Suprapubic skin (tissue), 3 donors: ENCODE results near the gene BRAT1.

Experiments
- EP300 ChIP-seq: sonication (generic); formaldehyde crosslinking; IDR thresholded peaks from one replicate; pipeline ENCODE4 v1.6.1; 2017; ENCODE audit warnings: antibody characterized with exemption
- POLR2A ChIP-seq, 2 donors: fragments of 450-650 bp; IDR thresholded peaks; one replicate each; pipeline ENCODE4 v1.6.1; 2017; ENCODE audit warnings: antibody characterized with exemption in 2 of 2, mild to moderate bottlenecking in 2 of 2, moderate library complexity in 2 of 2
- TF ChIP-seq, protein P1 (sequence below), 2 donors: fragments of 200-600 bp in 1 of 2; fragments of 450-650 bp in 1 of 2; sonication (generic) in 1 of 2; IDR thresholded peaks; one replicate each; pipeline ENCODE4 v1.5.1; 2016 to 2019; ENCODE audit warnings: antibody characterized with exemption in 2 of 2, mild to moderate bottlenecking in 1 of 2, moderate library complexity in 1 of 2

DNA sequence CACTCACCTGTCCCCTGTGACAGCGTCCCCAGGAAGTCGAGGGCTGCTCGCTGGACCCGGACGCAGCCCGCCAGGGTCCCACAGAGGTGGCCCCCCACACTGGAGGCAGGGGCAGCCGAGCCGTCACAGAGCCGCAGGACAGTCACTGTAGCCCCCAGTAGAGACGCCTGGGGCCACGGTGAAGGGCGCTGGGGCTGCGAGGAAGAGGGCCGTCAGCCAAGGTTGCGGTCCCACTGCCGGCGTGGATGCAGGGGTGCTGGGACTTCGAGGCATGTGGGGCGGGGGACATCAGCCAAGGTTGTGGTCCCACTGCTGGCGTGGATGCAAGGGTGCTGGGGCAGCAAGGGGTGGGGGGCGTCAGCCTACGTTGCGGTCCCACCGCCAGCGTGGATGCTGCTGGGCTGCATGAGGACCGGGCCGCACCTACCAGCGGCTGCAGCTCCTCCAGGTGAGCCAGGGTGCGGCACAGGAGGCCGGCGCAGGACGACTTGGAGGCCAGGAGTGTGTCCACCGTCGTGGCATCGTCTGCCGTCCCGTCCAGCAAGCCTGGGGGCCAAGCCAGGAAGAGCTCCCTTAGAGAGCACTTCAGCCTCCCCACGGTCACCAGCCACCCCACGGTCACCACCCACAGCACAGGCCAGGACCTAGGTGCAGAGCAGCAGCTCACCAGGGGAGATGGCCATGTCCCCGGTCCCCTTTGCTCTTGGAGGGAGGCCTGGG, 13.9 kb downstream of the BRAT1 start:
- TF ChIP-seq, protein P1, sequence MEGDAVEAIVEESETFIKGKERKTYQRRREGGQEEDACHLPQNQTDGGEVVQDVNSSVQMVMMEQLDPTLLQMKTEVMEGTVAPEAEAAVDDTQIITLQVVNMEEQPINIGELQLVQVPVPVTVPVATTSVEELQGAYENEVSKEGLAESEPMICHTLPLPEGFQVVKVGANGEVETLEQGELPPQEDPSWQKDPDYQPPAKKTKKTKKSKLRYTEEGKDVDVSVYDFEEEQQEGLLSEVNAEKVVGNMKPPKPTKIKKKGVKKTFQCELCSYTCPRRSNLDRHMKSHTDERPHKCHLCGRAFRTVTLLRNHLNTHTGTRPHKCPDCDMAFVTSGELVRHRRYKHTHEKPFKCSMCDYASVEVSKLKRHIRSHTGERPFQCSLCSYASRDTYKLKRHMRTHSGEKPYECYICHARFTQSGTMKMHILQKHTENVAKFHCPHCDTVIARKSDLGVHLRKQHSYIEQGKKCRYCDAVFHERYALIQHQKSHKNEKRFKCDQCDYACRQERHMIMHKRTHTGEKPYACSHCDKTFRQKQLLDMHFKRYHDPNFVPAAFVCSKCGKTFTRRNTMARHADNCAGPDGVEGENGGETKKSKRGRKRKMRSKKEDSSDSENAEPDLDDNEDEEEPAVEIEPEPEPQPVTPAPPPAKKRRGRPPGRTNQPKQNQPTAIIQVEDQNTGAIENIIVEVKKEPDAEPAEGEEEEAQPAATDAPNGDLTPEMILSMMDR (IDR thresholded peaks at IDR 0.05): no peak
- TF ChIP-seq EP300 (no peak), POLR2A (IDR thresholded peaks at IDR 0.05) (no peak)
